Parathyroid adenoma (tissue), 2 donors: ENCODE results near the gene SLC39A5.

Source experiments
- H2AFZ ChIP-seq: fragments of 300-600 bp; sonication (generic); one replicate; pipeline ENCODE4 v1.7.0; 2017; ENCODE audit warnings: antibody characterized with exemption, mild to moderate bottlenecking
- H3K27ac ChIP-seq: fragments of 300-600 bp; sonication (generic); one replicate; pipeline ENCODE4 v1.7.0; 2017
- H3K27me3 ChIP-seq: fragments of 300-600 bp; sonication (generic); one replicate; pipeline ENCODE4 v1.7.0; 2017; ENCODE audit warnings: low read length; ENCODE audit not compliant: control insufficient read depth, insufficient read depth
- H3K36me3 ChIP-seq: fragments of 300-600 bp; sonication (generic); one replicate; pipeline ENCODE4 v1.7.0; 2017; ENCODE audit warnings: low read length; ENCODE audit not compliant: control insufficient read depth, insufficient read depth
- H3K4me1 ChIP-seq: fragments of 300-600 bp; sonication (generic); one replicate; pipeline ENCODE4 v1.7.0; 2017; ENCODE audit warnings: control low read depth
- H3K4me2 ChIP-seq: fragments of 300-600 bp; sonication (generic); one replicate; pipeline ENCODE4 v1.7.0; 2017; ENCODE audit warnings: low read length
- H3K4me3 ChIP-seq: fragments of 300-600 bp; sonication (generic); one replicate; pipeline ENCODE4 v1.7.0; 2017; ENCODE audit warnings: low read depth, low read length
- H3K79me2 ChIP-seq: fragments of 300-600 bp; sonication (generic); one replicate; pipeline ENCODE4 v1.7.0; 2017; ENCODE audit warnings: control low read depth
- H3K9ac ChIP-seq: fragments of 300-600 bp; sonication (generic); one replicate; pipeline ENCODE4 v1.7.0; 2017; ENCODE audit warnings: mild to moderate bottlenecking
- H3K9me3 ChIP-seq: fragments of 300-600 bp; sonication (generic); one replicate; pipeline ENCODE4 v1.7.0; 2017; ENCODE audit warnings: low read length; ENCODE audit not compliant: control insufficient read depth
- CTCF ChIP-seq: fragments of 300-600 bp; sonication (generic); IDR thresholded peaks from one replicate; pipeline ENCODE4 v1.7.0; 2017; ENCODE audit warnings: antibody characterized with exemption, mild to moderate bottlenecking
- donor health status: primary hyperparathyroidism.

Gene SLC39A5

GRCh38 chr12:56229916-56230431, at the start of gene SLC39A5:
Gene SLC39A5, plus strand, starts transcription at chr12:56230051. Its CDS starts 1,224 bp downstream, at chr12:56231275.
- H3K27ac ChIP-seq: no peak within 1 kb of the TSS

GRCh38 chr12:56186957-56187356, 42.9 kb upstream of the SLC39A5 start:
- no peak overlapping the region for H3K4me3 ChIP-seq
- H3K27ac ChIP-seq: no peak overlapping the region
- H3K4me1 ChIP-seq: peaks cover 6% of the 10 kb centered on the region
- H3K79me2 ChIP-seq: peaks cover 10% of the 10 kb centered on the region
- H3K36me3 ChIP-seq: no peaks in the 10 kb centered on the region
- TF ChIP-seq CTCF: no peak
- no peak overlapping the region for H2AFZ ChIP-seq
- no peaks in the 10 kb centered on the region for H3K9me3 ChIP-seq
- H3K4me2 ChIP-seq: no peak overlapping the region
- no peak overlapping the region for H3K9ac ChIP-seq
- H3K27me3 ChIP-seq: no peaks in the 10 kb centered on the region

More at GRCh38 chr12:56229916-56230431, at the start of gene SLC39A5:
- no peaks in the 10 kb centered on the region for H3K4me1 ChIP-seq
- H3K79me2 ChIP-seq: no peaks in the 10 kb centered on the region
- TF ChIP-seq CTCF: no peak
- H3K36me3 ChIP-seq: no peaks in the 10 kb centered on the region
- no peaks in the 10 kb centered on the region for H3K27me3 ChIP-seq
- H3K4me3 ChIP-seq: no peak within 1 kb of the TSS
- H3K9me3 ChIP-seq: no peaks in the 10 kb centered on the region
- no peak within 1 kb of the TSS for H3K4me2 ChIP-seq
- no peak within 1 kb of the TSS for H3K9ac ChIP-seq
- no peak within 1 kb of the TSS for H2AFZ ChIP-seq

GRCh38 chr12:56188131-56188777, 41.6 kb upstream of the SLC39A5 start:
- no peaks in the 10 kb centered on the region for H3K9me3 ChIP-seq
- TF ChIP-seq CTCF: no peak
- no peaks in the 10 kb centered on the region for H3K27me3 ChIP-seq
- H3K4me2 ChIP-seq: peak overlapping the region; percentile 89
- no peaks in the 10 kb centered on the region for H3K36me3 ChIP-seq
- H3K9ac ChIP-seq: peak overlapping the region; percentile 55
- peak overlapping the region; percentile 79 for H2AFZ ChIP-seq
- H3K4me1 ChIP-seq: peaks cover 6% of the 10 kb centered on the region
- peaks cover 10% of the 10 kb centered on the region for H3K79me2 ChIP-seq
- peak overlapping the region; percentile 16 for H3K27ac ChIP-seq
- H3K4me3 ChIP-seq: peak overlapping the region; percentile 71

- H2AFZ ChIP-seq: peak overlapping the region; percentile 79
- peak overlapping the region; percentile 89 for H3K4me2 ChIP-seq
- H3K4me3 ChIP-seq: peak overlapping the region; percentile 71
- TF ChIP-seq CTCF: no peak
- no peaks in the 10 kb centered on the region for H3K36me3 ChIP-seq
- peak overlapping the region; percentile 16 for H3K27ac ChIP-seq
- H3K9ac ChIP-seq: peak overlapping the region; percentile 55
- peaks cover 6% of the 10 kb centered on the region for H3K4me1 ChIP-seq
- H3K79me2 ChIP-seq: peaks cover 10% of the 10 kb centered on the region
- H3K9me3 ChIP-seq: no peaks in the 10 kb centered on the region
- no peaks in the 10 kb centered on the region for H3K27me3 ChIP-seq
Measured at GRCh38 chr12:56188778-56189098, 41.1 kb upstream of the SLC39A5 start.
